ENCODE results near the gene STX10.

GRCh38 chr19:13130886-13131490 lies 19.2 kb downstream of the STX10 start:
- TF ChIP-seq EZH2phosphoT487 (IDR thresholded peaks at IDR 0.05): no peak
- TF ChIP-seq, protein P1, sequence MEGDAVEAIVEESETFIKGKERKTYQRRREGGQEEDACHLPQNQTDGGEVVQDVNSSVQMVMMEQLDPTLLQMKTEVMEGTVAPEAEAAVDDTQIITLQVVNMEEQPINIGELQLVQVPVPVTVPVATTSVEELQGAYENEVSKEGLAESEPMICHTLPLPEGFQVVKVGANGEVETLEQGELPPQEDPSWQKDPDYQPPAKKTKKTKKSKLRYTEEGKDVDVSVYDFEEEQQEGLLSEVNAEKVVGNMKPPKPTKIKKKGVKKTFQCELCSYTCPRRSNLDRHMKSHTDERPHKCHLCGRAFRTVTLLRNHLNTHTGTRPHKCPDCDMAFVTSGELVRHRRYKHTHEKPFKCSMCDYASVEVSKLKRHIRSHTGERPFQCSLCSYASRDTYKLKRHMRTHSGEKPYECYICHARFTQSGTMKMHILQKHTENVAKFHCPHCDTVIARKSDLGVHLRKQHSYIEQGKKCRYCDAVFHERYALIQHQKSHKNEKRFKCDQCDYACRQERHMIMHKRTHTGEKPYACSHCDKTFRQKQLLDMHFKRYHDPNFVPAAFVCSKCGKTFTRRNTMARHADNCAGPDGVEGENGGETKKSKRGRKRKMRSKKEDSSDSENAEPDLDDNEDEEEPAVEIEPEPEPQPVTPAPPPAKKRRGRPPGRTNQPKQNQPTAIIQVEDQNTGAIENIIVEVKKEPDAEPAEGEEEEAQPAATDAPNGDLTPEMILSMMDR (IDR thresholded peaks at IDR 0.05): no peak
- no peak for TF ChIP-seq EZH2 (IDR thresholded peaks at IDR 0.05)
